HUES64 (cell line): ENCODE measurements around the gene BARX2.

ENCODE experiments used
- H3K27ac ChIP-seq: 2 replicates; pipeline ENCODE4 v1.7.0; 2013; ENCODE audit warnings: low read depth, low read length, inconsistent platforms
- H3K27me3 ChIP-seq: 2 replicates; pipeline ENCODE4 v1.6.1; 2013; ENCODE audit warnings: mild to moderate bottlenecking, low read length; ENCODE audit not compliant: insufficient read depth
- H3K36me3 ChIP-seq: 2 replicates; pipeline ENCODE4 v1.6.1; 2013; ENCODE audit warnings: mild to moderate bottlenecking, low read length; ENCODE audit not compliant: insufficient read depth
- H3K4me1 ChIP-seq: 2 replicates; pipeline ENCODE4 v1.6.1; 2013; ENCODE audit warnings: mild to moderate bottlenecking, low read length, moderate library complexity; ENCODE audit not compliant: insufficient read depth
- H3K4me3 ChIP-seq: 2 replicates; pipeline ENCODE4 v1.5.1; 2013; ENCODE audit warnings: mild to moderate bottlenecking, low read length, moderate library complexity
- H3K9ac ChIP-seq: 2 replicates; pipeline ENCODE4 v1.6.1; 2013; ENCODE audit warnings: mild to moderate bottlenecking, low read depth, low read length
- H3K9me3 ChIP-seq: 2 replicates; pipeline ENCODE4 v1.6.1; 2013; ENCODE audit warnings: low read depth, low read length; ENCODE audit not compliant: insufficient read depth
- WGBS: fragments of 150-250, 120-280 bp; methylation state at CpG from one replicate; pipeline ENCODE4 v1.1.7; 2013; ENCODE audit warnings: missing lambda C conversion rate; 5-methylcytosine and 5-hydroxymethylcytosine counted together

BARX2 gene

DNA sequence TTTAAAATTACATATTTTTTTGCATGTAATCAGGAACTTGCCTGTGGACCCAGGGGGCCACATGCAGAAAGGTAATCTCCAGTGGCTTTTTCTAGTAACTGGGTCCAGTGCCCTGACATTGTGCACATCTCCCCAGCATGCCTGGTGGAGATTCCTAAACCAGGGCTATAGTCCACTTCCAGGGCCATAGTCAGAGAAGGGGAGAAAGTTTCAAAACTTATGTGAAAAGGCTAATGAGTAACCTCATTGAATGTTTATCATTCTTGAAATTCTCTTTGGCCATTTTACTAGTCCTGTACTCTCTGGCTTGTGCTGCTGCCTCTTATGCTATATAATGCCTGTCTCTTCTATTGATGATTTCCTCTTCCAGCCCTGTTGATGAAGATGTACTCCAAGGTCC is 47.8 kb downstream of the BARX2 start:
- Histone ChIP-seq H3K4me3 (no peak overlapping the region), H3K36me3 (no peaks in the 10 kb centered on the region), H3K9ac (no peak overlapping the region), H3K4me1 (no peaks in the 10 kb centered on the region; the same call in 1 of the 2 replicates), H3K9me3 (no peaks in the 10 kb centered on the region), H3K27ac (no peak overlapping the region), H3K27me3 (no peaks in the 10 kb centered on the region)

- no peak overlapping the region for H3K27ac ChIP-seq
- H3K27me3 ChIP-seq, result no peaks in the 10 kb centered on the region
- WGBS, result 90% methylated on average over 4 of the region's 4 CpGs
- no peaks in the 10 kb centered on the region for H3K36me3 ChIP-seq
- H3K9ac ChIP-seq, result no peak overlapping the region
- H3K4me3 ChIP-seq, result no peak overlapping the region
- no peaks in the 10 kb centered on the region; the same call in 1 of the 2 replicates for H3K4me1 ChIP-seq
- no peaks in the 10 kb centered on the region for H3K9me3 ChIP-seq
Measured at GRCh38 chr11:129425214-129425613, 49.6 kb downstream of the BARX2 start.

- H3K27ac ChIP-seq, result no peak overlapping the region
- no peak overlapping the region for H3K9ac ChIP-seq
- no peaks in the 10 kb centered on the region for H3K27me3 ChIP-seq
- H3K36me3 ChIP-seq, result no peaks in the 10 kb centered on the region
- 93% methylated on average over 3 of the region's 3 CpGs for WGBS
- H3K4me1 ChIP-seq, result no peaks in the 10 kb centered on the region; the same call in 1 of the 2 replicates
- H3K4me3 ChIP-seq, result no peak overlapping the region
- peaks cover 2% of the 10 kb centered on the region for H3K9me3 ChIP-seq
Measured at GRCh38 chr11:129426038-129426437, 50.4 kb downstream of the BARX2 start.

- WGBS, result 72% methylated on average over 3 of the region's 3 CpGs
- Histone ChIP-seq H3K9ac (no peak overlapping the region), H3K27ac (no peak overlapping the region), H3K4me1 (no peaks in the 10 kb centered on the region; the same call in 1 of the 2 replicates), H3K4me3 (no peak overlapping the region), H3K36me3 (no peaks in the 10 kb centered on the region), H3K27me3 (no peaks in the 10 kb centered on the region), H3K9me3 (peaks cover 9% of the 10 kb centered on the region)
Measured at GRCh38 chr11:129426776-129427175, 51.1 kb downstream of the BARX2 start.

DNA sequence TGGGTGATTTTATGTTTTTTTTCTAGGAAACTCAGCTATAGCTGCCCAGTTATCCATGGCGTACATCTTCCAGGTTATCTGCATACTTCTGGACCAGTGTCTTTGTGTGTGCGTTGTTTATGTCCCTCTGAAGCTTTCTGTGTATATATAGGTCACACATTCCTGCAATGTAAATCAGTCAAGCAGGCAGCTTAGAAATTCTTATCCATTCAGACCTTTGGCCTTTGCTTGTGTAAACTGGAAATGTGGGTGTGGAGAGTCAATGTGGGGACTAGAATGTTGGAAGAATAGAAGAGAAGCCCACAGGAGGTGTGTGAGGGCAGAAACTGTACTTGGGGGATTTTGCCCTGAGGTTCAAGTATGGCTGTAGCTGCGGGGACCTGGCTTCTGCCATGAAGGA is 51.7 kb downstream of the BARX2 start:
- WGBS, result 84% methylated on average over 3 of the region's 3 CpGs
- H3K27me3 ChIP-seq, result no peaks in the 10 kb centered on the region

GRCh38 chr11:129427816-129428406 is 52.3 kb downstream of the BARX2 start:
- Histone ChIP-seq H3K27me3 (no peaks in the 10 kb centered on the region), H3K9me3 (peaks cover 15% of the 10 kb centered on the region), H3K4me3 (no peak overlapping the region), H3K27ac (no peak overlapping the region), H3K9ac (no peak overlapping the region), H3K36me3 (no peaks in the 10 kb centered on the region), H3K4me1 (no peaks in the 10 kb centered on the region; the same call in 1 of the 2 replicates)
- WGBS, result 86% methylated on average over 5 of the region's 5 CpGs

More for the DNA sequence above, 51.7 kb downstream of the BARX2 start:
- H3K27ac ChIP-seq, result no peak overlapping the region
- H3K4me3 ChIP-seq, result no peak overlapping the region
- no peak overlapping the region for H3K9ac ChIP-seq
- H3K4me1 ChIP-seq, result no peaks in the 10 kb centered on the region; the same call in 1 of the 2 replicates
- no peaks in the 10 kb centered on the region for H3K36me3 ChIP-seq
- H3K9me3 ChIP-seq, result peaks cover 13% of the 10 kb centered on the region

DNA sequence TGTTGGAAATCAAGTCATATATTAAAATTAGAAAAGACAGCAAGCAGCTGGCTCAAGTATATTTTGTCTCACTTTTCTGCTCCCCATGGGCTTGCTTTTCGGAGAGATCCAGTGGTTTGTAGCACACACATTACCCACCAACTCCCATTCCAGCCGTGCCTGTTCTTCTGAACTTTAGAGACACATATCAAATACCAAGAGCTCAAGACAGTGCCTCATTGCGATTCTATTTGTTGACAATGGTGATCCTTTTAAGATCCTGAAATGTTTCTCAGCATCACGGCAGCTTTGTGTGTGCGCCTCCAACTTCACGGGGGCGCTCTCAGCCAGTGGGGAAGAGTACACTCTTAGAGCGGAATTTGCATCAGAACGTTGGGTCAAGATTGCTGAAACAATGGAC is 52.9 kb downstream of the BARX2 start:
- Histone ChIP-seq H3K36me3 (no peaks in the 10 kb centered on the region), H3K4me3 (no peak overlapping the region)

GRCh38 chr11:129434641-129435498 is 59.2 kb downstream of the BARX2 start:
- H3K4me1 ChIP-seq, result no peaks in the 10 kb centered on the region
- H3K4me3 ChIP-seq, result no peak overlapping the region
- WGBS, result 97% methylated on average over 3 of the region's 4 CpGs
- no peaks in the 10 kb centered on the region for H3K36me3 ChIP-seq
- no peak overlapping the region for H3K27ac ChIP-seq
- H3K9me3 ChIP-seq, result peaks cover 15% of the 10 kb centered on the region
- H3K27me3 ChIP-seq, result no peaks in the 10 kb centered on the region
- no peak overlapping the region for H3K9ac ChIP-seq

More for the DNA sequence above, 52.9 kb downstream of the BARX2 start:
- no peak overlapping the region for H3K9ac ChIP-seq
- no peaks in the 10 kb centered on the region for H3K27me3 ChIP-seq
- H3K4me1 ChIP-seq, result no peaks in the 10 kb centered on the region; the same call in 1 of the 2 replicates
- H3K9me3 ChIP-seq, result peaks cover 15% of the 10 kb centered on the region
- no peak overlapping the region for H3K27ac ChIP-seq
- WGBS, result 93% methylated on average over 9 of the region's 9 CpGs

- 0 out of 2 replicates have a peak, but pooled peaks cover 3% of the 10 kb centered on the region for H3K4me1 ChIP-seq
- no peaks in the 10 kb centered on the region for H3K27me3 ChIP-seq
- H3K9me3 ChIP-seq, result peaks cover 15% of the 10 kb centered on the region
- WGBS, result 93% methylated on average over 6 of the region's 7 CpGs
- no peak overlapping the region for H3K27ac ChIP-seq
- no peak overlapping the region for H3K9ac ChIP-seq
- no peaks in the 10 kb centered on the region for H3K36me3 ChIP-seq
- no peak overlapping the region for H3K4me3 ChIP-seq
Measured at GRCh38 chr11:129435499-129436245, 60.0 kb downstream of the BARX2 start.

DNA sequence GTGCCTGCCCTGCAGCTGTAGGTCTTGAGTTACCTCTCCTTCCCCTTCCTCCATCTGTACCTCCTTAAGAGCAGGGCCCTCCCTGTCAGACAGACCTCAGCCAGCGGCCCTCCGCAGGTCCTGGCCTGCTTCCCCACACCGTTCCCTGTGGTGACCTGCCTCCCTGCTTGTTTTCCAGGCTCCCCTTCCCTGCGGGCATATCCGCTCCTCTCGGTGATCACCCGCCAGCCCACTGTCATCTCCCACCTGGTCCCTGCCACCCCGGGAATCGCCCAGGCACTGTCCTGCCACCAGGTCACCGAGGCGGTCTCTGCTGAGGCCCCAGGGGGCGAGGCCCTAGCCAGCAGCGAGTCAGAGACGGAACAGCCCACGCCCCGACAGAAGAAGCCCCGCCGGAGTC is 60.9 kb downstream of the BARX2 start:
- no peak overlapping the region for H3K27ac ChIP-seq
- H3K9ac ChIP-seq, result no peak overlapping the region
- no peaks in the 10 kb centered on the region for H3K36me3 ChIP-seq
- peaks cover 7% of the 10 kb centered on the region; the same call in 1 of the 2 replicates for H3K9me3 ChIP-seq
- H3K4me3 ChIP-seq, result no peak overlapping the region
- H3K27me3 ChIP-seq, result no peaks in the 10 kb centered on the region
- 92% methylated on average over 18 of the region's 18 CpGs for WGBS
- H3K4me1 ChIP-seq, result 0 out of 2 replicates have a peak, but pooled peaks cover 3% of the 10 kb centered on the region
